OCI-LY1 (cell line): ENCODE data around the gene NUDT4.

Source experiments
- EZH2 ChIP-seq: fragments of 200-600 bp; sonication (generic), shearing (Covaris generic); IDR thresholded peaks from 2 replicates; pipeline ENCODE4 v1.8.0; 2017; ENCODE audit warnings: borderline replicate concordance, mixed run types, mild to moderate bottlenecking, antibody characterized with exemption, low read length, moderate library complexity, mixed read lengths
- TF ChIP-seq, protein P1 (sequence below): fragments of 200-600 bp; sonication (generic), shearing (Covaris generic); IDR thresholded peaks from 2 replicates; pipeline ENCODE4 v1.5.1; 2017; ENCODE audit warnings: mild to moderate bottlenecking, antibody characterized with exemption, low read length, moderate library complexity, mixed read lengths

DNA sequence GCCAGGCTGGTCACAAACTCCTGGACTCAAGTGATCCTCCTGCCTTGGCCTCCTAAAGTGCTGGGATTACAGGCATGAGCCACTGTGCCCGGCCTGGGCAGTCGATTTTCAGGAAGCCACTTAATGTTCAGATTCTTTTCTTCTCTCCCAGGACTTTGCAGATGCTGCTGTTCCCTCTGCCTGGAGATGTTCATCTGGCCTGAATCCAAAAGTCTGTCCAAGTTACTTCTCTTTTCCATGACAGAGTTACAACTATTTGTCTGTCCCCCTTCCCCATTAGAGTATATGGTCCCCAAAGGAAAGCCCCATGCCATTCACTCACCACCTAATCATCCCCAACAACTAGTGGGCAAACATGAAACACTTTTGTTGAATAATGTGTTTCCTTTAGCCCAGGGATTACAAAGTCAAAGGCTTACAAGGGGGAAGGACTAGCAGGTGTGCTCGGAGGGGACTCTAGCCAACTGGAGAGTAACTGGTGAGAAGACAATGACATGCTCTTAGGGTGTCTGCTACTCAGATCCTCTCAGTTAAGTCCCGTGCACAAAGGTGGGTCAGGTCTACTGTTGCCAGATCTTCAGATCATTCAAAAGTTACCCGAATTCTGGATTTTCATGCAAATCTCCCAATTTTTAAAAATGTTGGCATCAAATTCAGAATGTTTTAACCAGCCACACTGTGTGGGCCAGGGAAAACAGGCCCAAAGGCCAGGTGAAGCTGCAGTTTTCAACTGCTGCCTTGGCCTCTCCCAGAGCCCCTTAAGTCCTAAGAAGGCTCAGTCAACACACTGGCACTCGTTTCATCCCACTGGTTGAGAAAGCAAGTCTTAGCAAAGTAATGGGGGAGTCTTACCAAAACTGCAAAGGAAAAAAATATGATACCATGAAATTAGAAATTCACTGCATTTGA is 29.6 kb downstream of the NUDT4 start:
- TF ChIP-seq EZH2, result no peak
- TF ChIP-seq, protein P1, sequence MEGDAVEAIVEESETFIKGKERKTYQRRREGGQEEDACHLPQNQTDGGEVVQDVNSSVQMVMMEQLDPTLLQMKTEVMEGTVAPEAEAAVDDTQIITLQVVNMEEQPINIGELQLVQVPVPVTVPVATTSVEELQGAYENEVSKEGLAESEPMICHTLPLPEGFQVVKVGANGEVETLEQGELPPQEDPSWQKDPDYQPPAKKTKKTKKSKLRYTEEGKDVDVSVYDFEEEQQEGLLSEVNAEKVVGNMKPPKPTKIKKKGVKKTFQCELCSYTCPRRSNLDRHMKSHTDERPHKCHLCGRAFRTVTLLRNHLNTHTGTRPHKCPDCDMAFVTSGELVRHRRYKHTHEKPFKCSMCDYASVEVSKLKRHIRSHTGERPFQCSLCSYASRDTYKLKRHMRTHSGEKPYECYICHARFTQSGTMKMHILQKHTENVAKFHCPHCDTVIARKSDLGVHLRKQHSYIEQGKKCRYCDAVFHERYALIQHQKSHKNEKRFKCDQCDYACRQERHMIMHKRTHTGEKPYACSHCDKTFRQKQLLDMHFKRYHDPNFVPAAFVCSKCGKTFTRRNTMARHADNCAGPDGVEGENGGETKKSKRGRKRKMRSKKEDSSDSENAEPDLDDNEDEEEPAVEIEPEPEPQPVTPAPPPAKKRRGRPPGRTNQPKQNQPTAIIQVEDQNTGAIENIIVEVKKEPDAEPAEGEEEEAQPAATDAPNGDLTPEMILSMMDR, result no peak
